HCT116 (cell line): ENCODE data around the gene CKM. TPM values are rescaled to one million over a fixed set of nuclear protein-coding genes. Genes with fewer than 3 reads are reported as not detected.
A peak's percentile ranks its signal among the peaks of the same experiment; 100 is the strongest.

ENCODE experiments used
- ATAC-seq: fragments of 200-7000 bp; cut with Tn5 transposase; 2 replicates; pipeline ENCODE4 v1.9.1; 2020; ENCODE audit warnings: mild to moderate bottlenecking, moderate library complexity
- BruUV-seq: library from RNA; stranded (reverse); fragments of 400-500 nt; replicated peaks from 2 replicates; lab custom pipeline; 2021; lab: Mats Ljungman, UMichigan
- CTCF ChIA-PET: fragments of 300-600 bp; sonication (Branson Sonifier 250); formaldehyde crosslinking; loops from one replicate; lab custom pipeline; 2021; ENCODE audit warnings: antibody characterized with exemption; lab: Charles Lee
- POLR2A ChIA-PET: fragments of 300-600, 350-600 bp; sonication (Branson Sonifier 250); formaldehyde crosslinking; loops from one replicate; lab custom pipeline; 2021; ENCODE audit warnings: antibody characterized with exemption; lab: Charles Lee
- RAD21 ChIA-PET, 2 experiments: fragments of 300-600 bp; sonication (Branson Sonifier 250); formaldehyde crosslinking; loops; one replicate each; lab custom pipeline; 2023; ENCODE audit warnings: low total read pairs in 2 of 2; ENCODE audit not compliant: uncharacterized antibody in 2 of 2, unreplicated experiment in 2 of 2, low non-redundant PET in 1 of 2; lab: Charles Lee
- DNase-seq: peaks from one replicate; pipeline ENCODE4 v3.0.0-alpha.2; 2010; ENCODE audit warnings: low read depth, low spot score
- H2AFZ ChIP-seq: fragments of 200-600 bp; shearing (Covaris generic), sonication (generic); 2 replicates; pipeline ENCODE4 v1.6.1; 2017; ENCODE audit warnings: low read depth, mixed run types, mixed read lengths, antibody characterized with exemption, low read length; ENCODE audit not compliant: poor library complexity, severe bottlenecking
- H3K27ac ChIP-seq: 2 replicates; pipeline ENCODE4 v1.5.1; 2012; ENCODE audit warnings: low read depth, low read length
- H3K27me3 ChIP-seq: fragments of 200-600 bp; sonication (generic); 2 replicates; pipeline ENCODE4 v1.6.1; 2016; ENCODE audit warnings: mixed run types, low read length, mixed read lengths; ENCODE audit not compliant: insufficient read depth
- H3K36me3 ChIP-seq, 2 experiments: fragments of 200-500 bp in 1 of 2; fragments of 200-600 bp in 1 of 2; sonication (Bioruptor generic) in 1 of 2; sonication (generic) in 1 of 2; 2 replicates each; pipeline versions ENCODE4 v1.5.1 to v1.6.1; 2014 to 2016; ENCODE audit warnings: low read length in 2 of 2, inconsistent platforms in 1 of 2, mixed read lengths in 1 of 2, mixed run types in 1 of 2; ENCODE audit not compliant: insufficient read depth in 2 of 2, control insufficient read depth in 1 of 2
- H3K4me1 ChIP-seq, 2 experiments: fragments of 200-600 bp in 1 of 2; sonication (generic) in 1 of 2; 2 replicates each; pipeline versions ENCODE4 v1.5.1 to v1.6.1; 2012 to 2017; ENCODE audit warnings: low read length in 2 of 2, inconsistent platforms in 1 of 2, mild to moderate bottlenecking in 1 of 2, mixed read lengths in 1 of 2, mixed run types in 1 of 2, moderate library complexity in 1 of 2; ENCODE audit not compliant: insufficient read depth in 2 of 2, control insufficient read depth in 1 of 2
- H3K4me2 ChIP-seq: fragments of 200-600 bp; sonication (generic); 2 replicates; pipeline ENCODE4 v1.6.1; 2017; ENCODE audit warnings: mixed run types, low read length, mixed read lengths
- H3K4me3 ChIP-seq, 2 experiments: fragments of 200-600 bp in 1 of 2; sonication (generic) in 1 of 2; replicated peaks in 1 of 2; 2 replicates each; pipeline ENCODE4 v1.5.1; 2011 to 2016; ENCODE audit warnings: low read length in 2 of 2, control low read depth in 1 of 2, low read depth in 1 of 2, mild to moderate bottlenecking in 1 of 2, mixed read lengths in 1 of 2, mixed run types in 1 of 2
- H3K79me2 ChIP-seq: fragments of 200-600 bp; sonication (generic); 2 replicates; pipeline ENCODE4 v1.6.1; 2017; ENCODE audit warnings: mild to moderate bottlenecking, mixed run types, low read length, moderate library complexity, mixed read lengths; ENCODE audit not compliant: insufficient read depth
- H3K9ac ChIP-seq: fragments of 200-600 bp; sonication (generic); 2 replicates; pipeline ENCODE4 v1.6.1; 2016; ENCODE audit warnings: low read length, mixed read lengths
- H3K9me2 ChIP-seq: fragments of 200-600 bp; sonication (generic), shearing (Covaris generic); 2 replicates; pipeline ENCODE4 v1.6.1; 2017; ENCODE audit warnings: mixed run types, mild to moderate bottlenecking, moderate library complexity; ENCODE audit not compliant: insufficient read depth
- H3K9me3 ChIP-seq, 2 experiments: fragments of 200-500 bp in 1 of 2; fragments of 200-600 bp in 1 of 2; sonication (Bioruptor generic) in 1 of 2; sonication (generic) in 1 of 2; 2 replicates each; pipeline ENCODE4 v1.6.1; 2014 to 2017; ENCODE audit warnings: low read length in 2 of 2, mixed read lengths in 2 of 2, inconsistent platforms in 1 of 2, low read depth in 1 of 2, mild to moderate bottlenecking in 1 of 2, mixed run types in 1 of 2, moderate library complexity in 1 of 2; ENCODE audit not compliant: control insufficient read depth in 1 of 2, insufficient read depth in 1 of 2
- H4K20me1 ChIP-seq: fragments of 200-600 bp; sonication (generic), shearing (Covaris generic); 2 replicates; pipeline ENCODE4 v1.6.1; 2017; ENCODE audit warnings: mixed run types, mild to moderate bottlenecking, moderate library complexity; ENCODE audit not compliant: insufficient read depth
- ATF3 ChIP-seq: IDR thresholded peaks from 2 replicates; pipeline ENCODE4 v1.6.1; 2012
- CBX3 ChIP-seq: IDR thresholded peaks from 2 replicates; pipeline ENCODE4 v1.6.1; 2012; ENCODE audit warnings: low read depth
- CEBPB ChIP-seq: IDR thresholded peaks from 2 replicates; pipeline ENCODE4 v1.6.1; 2012; ENCODE audit warnings: low read depth
- EGR1 ChIP-seq: IDR thresholded peaks from 2 replicates; pipeline ENCODE4 v1.6.1; 2012; ENCODE audit warnings: low read depth
- ELF1 ChIP-seq: IDR thresholded peaks from 2 replicates; pipeline ENCODE4 v1.6.1; 2012; ENCODE audit warnings: low read depth, borderline replicate concordance
- EZH2 ChIP-seq: fragments of 200-600 bp; sonication (generic); IDR thresholded peaks from 2 replicates; pipeline ENCODE4 v1.6.1; 2017; ENCODE audit warnings: antibody characterized with exemption, mixed run types
- EZH2phosphoT487 ChIP-seq: fragments of 200-600 bp; IDR thresholded peaks from 2 replicates; pipeline ENCODE4 v1.6.1; 2018; ENCODE audit warnings: antibody characterized with exemption, borderline replicate concordance
- FOSL1 ChIP-seq: IDR thresholded peaks from 2 replicates; pipeline ENCODE4 v1.6.1; 2012; ENCODE audit warnings: low read depth
- JUND ChIP-seq: IDR thresholded peaks from 2 replicates; pipeline ENCODE4 v1.6.1; 2012
- POLR2AphosphoS5 ChIP-seq: IDR thresholded peaks from 2 replicates; pipeline ENCODE4 v1.6.1; 2011; ENCODE audit warnings: mild to moderate bottlenecking, low read depth, low read length, moderate library complexity
- RAD21 ChIP-seq: IDR thresholded peaks from 2 replicates; pipeline ENCODE4 v1.6.1; 2012; ENCODE audit warnings: low read depth, mild to moderate bottlenecking
- SIN3A ChIP-seq: IDR thresholded peaks from 2 replicates; pipeline ENCODE4 v1.6.1; 2012; ENCODE audit warnings: low read depth
- SP1 ChIP-seq: IDR thresholded peaks from 2 replicates; pipeline ENCODE4 v1.6.1; 2012; ENCODE audit warnings: low read depth
- SRF ChIP-seq: IDR thresholded peaks from 2 replicates; pipeline ENCODE4 v1.6.1; 2012; ENCODE audit warnings: low read depth
- TCF7L2 ChIP-seq: IDR thresholded peaks from 2 replicates; pipeline ENCODE4 v1.7.0; 2011; ENCODE audit warnings: borderline replicate concordance, inconsistent platforms; ENCODE audit not compliant: insufficient read depth, insufficient read length; ENCODE audit errors: extremely low read depth
- YY1 ChIP-seq: IDR thresholded peaks from 2 replicates; pipeline ENCODE4 v1.6.1; 2011; ENCODE audit warnings: low read length, low read depth, moderate library complexity, mild to moderate bottlenecking; ENCODE audit not compliant: insufficient replicate concordance; ENCODE audit errors: extremely low read depth
- ZNF274 ChIP-seq: fragments of 200-500 bp; sonication (Bioruptor generic); IDR thresholded peaks from 2 replicates; pipeline ENCODE4 v1.6.1; 2014; ENCODE audit warnings: mild to moderate bottlenecking, low read depth, low read length, inconsistent platforms
- intact Hi-C: fragments of 100-400 bp; cut with micrococcal nuclease; formaldehyde crosslinking; loops from 2 replicates; pipeline ENCODE4 v1.10.0; 2022
- total RNA-seq: library from RNA; stranded (reverse); gene quantifications from one replicate; pipeline ENCODE4 v1.2.1, GENCODE V29; 2021; ENCODE audit not compliant: unreplicated experiment
- TF ChIP-seq, protein P1 (sequence below): IDR thresholded peaks from 2 replicates; pipeline ENCODE4 v1.6.1; 2012
- TF ChIP-seq, protein P2 (sequence below): IDR thresholded peaks from 2 replicates; pipeline ENCODE4 v1.6.1; 2011; ENCODE audit warnings: mild to moderate bottlenecking, low read length, moderate library complexity; ENCODE audit not compliant: insufficient replicate concordance; ENCODE audit errors: extremely low read depth

CKM gene
- total RNA-seq, 1 experiment from 2014 or later, result not detected

DNA sequence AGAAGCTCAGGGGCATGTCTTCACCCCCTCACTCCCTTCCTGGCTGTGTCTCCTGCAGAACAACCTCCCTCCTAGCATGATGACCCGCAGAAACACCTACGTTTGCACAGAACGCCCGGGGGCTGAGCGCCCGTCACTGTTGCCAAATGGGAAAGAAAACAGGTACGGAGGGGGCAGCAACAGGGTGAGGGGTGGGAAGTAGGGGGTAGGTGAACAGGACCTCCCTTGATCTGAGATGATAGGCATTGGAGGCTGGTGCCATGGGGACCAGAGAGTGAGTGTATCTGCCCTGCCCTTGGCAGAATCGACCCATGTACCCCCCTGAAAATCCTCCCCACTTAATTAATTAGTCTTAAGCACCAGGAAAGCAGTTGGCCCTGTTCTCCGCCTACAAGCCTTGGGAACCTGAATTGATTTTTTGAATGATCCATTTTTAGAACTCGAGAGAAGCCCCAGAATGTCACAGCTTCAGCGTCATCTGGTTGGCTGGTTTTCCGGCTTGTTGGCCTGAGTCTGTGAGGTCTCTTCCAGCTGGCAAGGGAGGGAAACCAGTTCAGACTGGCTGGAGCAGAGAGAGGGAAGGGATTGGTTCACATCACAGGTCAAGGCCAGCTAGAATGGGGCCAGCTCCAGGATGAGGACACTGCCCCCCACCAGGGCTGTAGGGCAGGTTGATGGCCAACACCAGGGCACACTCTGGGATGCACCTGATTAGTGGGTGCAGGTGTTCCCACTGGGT, 28.2 kb downstream of the CKM start:
- 0 out of 4 replicates have a peak, but pooled peaks cover 4% of the 10 kb centered on the region in 2 experiments for H3K36me3 ChIP-seq
- H3K9me3 ChIP-seq, result no peaks in the 10 kb centered on the region
- H3K27ac ChIP-seq, result no peak overlapping the region
- intact Hi-C loops, result no loop called here
- POLR2A ChIA-PET, result no interaction called here
- no peaks in the 10 kb centered on the region for H3K79me2 ChIP-seq
- peak overlapping the region; percentile 23; the same call in 1 of the 2 replicates for H3K4me2 ChIP-seq
- CTCF ChIA-PET, result no interaction called here
- no TSS peak for BruUV-seq
- H3K4me1 ChIP-seq, result peaks cover 3 to 24% of the 10 kb centered on the region in 2 experiments; a peak in 3 of 4 replicates
- no peak for ATAC-seq
- H3K9ac ChIP-seq, result no peak overlapping the region
- H4K20me1 ChIP-seq, result no peaks in the 10 kb centered on the region
- DNase-seq, result no peak
- no peak overlapping the region for H2AFZ ChIP-seq
- no peak overlapping the region for H3K4me3 ChIP-seq
- RAD21 ChIA-PET, result no interaction called here
- no peaks in the 10 kb centered on the region for H3K9me2 ChIP-seq
- TF ChIP-seq EZH2, result no peak
- no peak for TF ChIP-seq FOSL1
- TF ChIP-seq, protein P1, sequence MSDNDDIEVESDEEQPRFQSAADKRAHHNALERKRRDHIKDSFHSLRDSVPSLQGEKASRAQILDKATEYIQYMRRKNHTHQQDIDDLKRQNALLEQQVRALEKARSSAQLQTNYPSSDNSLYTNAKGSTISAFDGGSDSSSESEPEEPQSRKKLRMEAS, result no peak
- no peak for TF ChIP-seq SIN3A
- TF ChIP-seq, protein P2, sequence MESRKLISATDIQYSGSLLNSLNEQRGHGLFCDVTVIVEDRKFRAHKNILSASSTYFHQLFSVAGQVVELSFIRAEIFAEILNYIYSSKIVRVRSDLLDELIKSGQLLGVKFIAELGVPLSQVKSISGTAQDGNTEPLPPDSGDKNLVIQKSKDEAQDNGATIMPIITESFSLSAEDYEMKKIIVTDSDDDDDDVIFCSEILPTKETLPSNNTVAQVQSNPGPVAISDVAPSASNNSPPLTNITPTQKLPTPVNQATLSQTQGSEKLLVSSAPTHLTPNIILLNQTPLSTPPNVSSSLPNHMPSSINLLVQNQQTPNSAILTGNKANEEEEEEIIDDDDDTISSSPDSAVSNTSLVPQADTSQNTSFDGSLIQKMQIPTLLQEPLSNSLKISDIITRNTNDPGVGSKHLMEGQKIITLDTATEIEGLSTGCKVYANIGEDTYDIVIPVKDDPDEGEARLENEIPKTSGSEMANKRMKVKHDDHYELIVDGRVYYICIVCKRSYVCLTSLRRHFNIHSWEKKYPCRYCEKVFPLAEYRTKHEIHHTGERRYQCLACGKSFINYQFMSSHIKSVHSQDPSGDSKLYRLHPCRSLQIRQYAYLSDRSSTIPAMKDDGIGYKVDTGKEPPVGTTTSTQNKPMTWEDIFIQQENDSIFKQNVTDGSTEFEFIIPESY, result no peak
- no peak for TF ChIP-seq EZH2phosphoT487
- TF ChIP-seq ATF3, result no peak
- TF ChIP-seq SRF, result no peak
- TF ChIP-seq RAD21, result no peak
- no peak for TF ChIP-seq CEBPB
- no peak for TF ChIP-seq JUND
- TF ChIP-seq YY1, result no peak
- no peak for TF ChIP-seq ELF1
- TF ChIP-seq TCF7L2, result no peak
- no peak for TF ChIP-seq ZNF274
- no peak for TF ChIP-seq EGR1
- no peak for TF ChIP-seq POLR2AphosphoS5
- TF ChIP-seq CBX3, result no peak
- no peak for TF ChIP-seq SP1
- TF ChIP-seq, all 23 proteins: peak for 0
- no peaks in the 10 kb centered on the region for H3K27me3 ChIP-seq
